Measurements from ENCODE around the gene NFASC.

- TF ChIP-seq POLR2A (IDR thresholded peaks at IDR 0.05) (no peak), CTCF (IDR thresholded peaks at IDR 0.05) (no peak), POLR2AphosphoS5 (IDR thresholded peaks at IDR 0.05) (no peak), EP300 (IDR thresholded peaks at IDR 0.05) (no peak)
Measured at GRCh38 chr1:204923626-204924012, 53.0 kb downstream of the NFASC start.

Data from suprapubic skin (tissue), 4 donors.